ENCODE data around the gene BDKRB2. TPM values are rescaled to one million over a fixed set of nuclear protein-coding genes. Genes with fewer than 3 reads are reported as not detected.

The BDKRB2 gene
- total RNA-seq, 2 donors from 2014 or later, result 1.1 to 3.8 TPM

- no peak overlapping the region for H3K9ac ChIP-seq (ENCODE audit: extremely low read depth, low read length, poor library complexity, severe bottlenecking)
- H3K36me3 ChIP-seq (ENCODE audit: control insufficient read depth, insufficient read depth, low read length), result no peaks in the 10 kb centered on the region
- no peaks in the 10 kb centered on the region for H3K9me3 Mint-ChIP-seq
- H3K27me3 Mint-ChIP-seq (ENCODE audit: insufficient read depth), result peaks cover 12% of the 10 kb centered on the region
- H3K27me3 ChIP-seq (ENCODE audit: control insufficient read depth, insufficient read depth, low read length, poor library complexity, severe bottlenecking), result no peaks in the 10 kb centered on the region
- no peak for DNase-seq
- H3K4me1 Mint-ChIP-seq, result peaks cover 7% of the 10 kb centered on the region
- no peak overlapping the region for H3K4me3 ChIP-seq (ENCODE audit: low read length)
- no peak overlapping the region for H3K4me3 Mint-ChIP-seq
- no peaks in the 10 kb centered on the region for H3K4me1 ChIP-seq (ENCODE audit: control insufficient read depth, insufficient read depth, low read length)
- 65 to 75% methylated on average over 3 to 10 of the region's 10 CpGs for WGBS, 2 experiments (ENCODE audit: insufficient coverage in 1 of 2, insufficient read length in 1 of 2)
- TF ChIP-seq CTCF (conservative IDR thresholded peaks at IDR 0.05), result no peak
- no peaks in the 10 kb centered on the region for H3K9me3 ChIP-seq (ENCODE audit: control insufficient read depth, low read length)
- no peak overlapping the region for H3K27ac ChIP-seq (ENCODE audit: low read depth, low read length)
- no peaks in the 10 kb centered on the region for H3K36me3 Mint-ChIP-seq (ENCODE audit: low read depth)
- no peak overlapping the region for H3K27ac Mint-ChIP-seq
Observed at GRCh38 chr14:96177766-96178375, 26.8 kb upstream of the BDKRB2 start.

- peak; percentile 54 for TF ChIP-seq CTCF (conservative IDR thresholded peaks at IDR 0.05)
- peaks cover 2% of the 10 kb centered on the region for H3K4me1 ChIP-seq (ENCODE audit: control insufficient read depth, insufficient read depth, low read length)
- peaks cover 7% of the 10 kb centered on the region for H3K4me1 Mint-ChIP-seq
- no peak for DNase-seq
- no peaks in the 10 kb centered on the region for H3K9me3 Mint-ChIP-seq
- no peaks in the 10 kb centered on the region for H3K9me3 ChIP-seq (ENCODE audit: control insufficient read depth, low read length)
- H3K27ac ChIP-seq (ENCODE audit: low read depth, low read length), result no peak overlapping the region
- H3K9ac ChIP-seq (ENCODE audit: extremely low read depth, low read length, poor library complexity, severe bottlenecking), result no peak overlapping the region
- H3K27me3 Mint-ChIP-seq (ENCODE audit: insufficient read depth), result peaks cover 8% of the 10 kb centered on the region
- WGBS, 2 experiments (ENCODE audit: insufficient coverage in 1 of 2, insufficient read length in 1 of 2), result 92 to 94% methylated on average over 8 to 10 of the region's 10 CpGs
- no peak overlapping the region for H3K4me3 ChIP-seq (ENCODE audit: low read length)
- no peak overlapping the region for H3K27ac Mint-ChIP-seq
- no peak overlapping the region for H3K4me3 Mint-ChIP-seq
- no peaks in the 10 kb centered on the region for H3K36me3 ChIP-seq (ENCODE audit: control insufficient read depth, insufficient read depth, low read length)
- H3K27me3 ChIP-seq (ENCODE audit: control insufficient read depth, insufficient read depth, low read length, poor library complexity, severe bottlenecking), result no peaks in the 10 kb centered on the region
- H3K36me3 Mint-ChIP-seq (ENCODE audit: low read depth), result no peaks in the 10 kb centered on the region
Observed at GRCh38 chr14:96178461-96179321, 25.9 kb upstream of the BDKRB2 start.

GRCh38 chr14:96180043-96180874, 24.4 kb upstream of the BDKRB2 start:
- Histone ChIP-seq H3K27ac (ENCODE audit: low read depth, low read length) (no peak overlapping the region), H3K4me1 (ENCODE audit: control insufficient read depth, insufficient read depth, low read length) (peaks cover 2% of the 10 kb centered on the region), H3K36me3 (ENCODE audit: control insufficient read depth, insufficient read depth, low read length) (no peaks in the 10 kb centered on the region), H3K27me3 (ENCODE audit: control insufficient read depth, insufficient read depth, low read length, poor library complexity, severe bottlenecking) (no peaks in the 10 kb centered on the region), H3K9me3 (ENCODE audit: control insufficient read depth, low read length) (no peaks in the 10 kb centered on the region), H3K4me3 (ENCODE audit: low read length) (no peak overlapping the region), H3K9ac (ENCODE audit: extremely low read depth, low read length, poor library complexity, severe bottlenecking) (no peak overlapping the region)
- DNase-seq, result no peak
- H3K4me3 Mint-ChIP-seq, result no peak overlapping the region
- H3K36me3 Mint-ChIP-seq (ENCODE audit: low read depth), result no peaks in the 10 kb centered on the region
- H3K4me1 Mint-ChIP-seq, result peaks cover 7% of the 10 kb centered on the region
- WGBS, 2 experiments (ENCODE audit: insufficient coverage in 1 of 2, insufficient read length in 1 of 2), result 94 to 100% methylated on average over 4 to 6 of the region's 7 CpGs
- TF ChIP-seq CTCF (conservative IDR thresholded peaks at IDR 0.05), result no peak
- H3K27me3 Mint-ChIP-seq (ENCODE audit: insufficient read depth), result peaks cover 5% of the 10 kb centered on the region
- H3K27ac Mint-ChIP-seq, result no peak overlapping the region
- no peaks in the 10 kb centered on the region for H3K9me3 Mint-ChIP-seq
